ENCODE data around the gene ATRN.

The ATRN gene

DNA sequence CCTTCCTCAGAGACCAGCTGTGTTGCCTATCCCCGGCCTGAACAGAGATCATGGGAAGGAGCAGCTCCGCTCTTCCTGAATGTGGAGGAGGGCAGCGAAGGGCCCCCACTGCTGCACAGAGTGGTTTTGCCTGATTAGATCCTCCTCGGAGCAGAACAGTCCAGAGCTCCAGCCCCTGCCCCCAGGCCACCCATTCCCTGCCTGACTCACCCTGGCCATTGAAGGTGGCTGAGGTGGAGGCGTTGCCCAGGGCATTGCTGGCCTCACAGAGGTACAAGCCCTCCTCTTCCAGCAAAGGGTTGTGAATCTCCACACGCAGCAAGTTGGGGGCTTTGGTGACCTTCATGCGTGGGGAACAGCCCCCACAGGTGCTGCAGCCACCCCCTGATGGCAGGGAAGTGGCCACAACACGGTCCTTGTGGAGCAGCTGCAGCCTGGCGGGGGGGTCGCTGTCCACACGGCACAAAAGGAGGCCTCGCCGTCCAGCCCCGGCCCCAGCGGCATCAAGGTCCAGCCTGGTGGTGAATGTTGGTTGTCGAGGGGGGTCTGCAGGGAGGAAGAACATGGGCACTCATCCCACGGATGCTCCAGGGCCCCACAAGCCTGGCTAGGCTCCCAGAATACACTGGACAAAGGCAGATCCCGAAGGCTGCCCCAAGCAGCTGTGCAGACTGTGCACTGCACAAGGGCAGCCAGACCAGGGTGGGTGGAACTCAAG is 226.9 kb downstream of the ATRN start:
- no peak for DNase-seq (ENCODE audit: low spot score)

DNA sequence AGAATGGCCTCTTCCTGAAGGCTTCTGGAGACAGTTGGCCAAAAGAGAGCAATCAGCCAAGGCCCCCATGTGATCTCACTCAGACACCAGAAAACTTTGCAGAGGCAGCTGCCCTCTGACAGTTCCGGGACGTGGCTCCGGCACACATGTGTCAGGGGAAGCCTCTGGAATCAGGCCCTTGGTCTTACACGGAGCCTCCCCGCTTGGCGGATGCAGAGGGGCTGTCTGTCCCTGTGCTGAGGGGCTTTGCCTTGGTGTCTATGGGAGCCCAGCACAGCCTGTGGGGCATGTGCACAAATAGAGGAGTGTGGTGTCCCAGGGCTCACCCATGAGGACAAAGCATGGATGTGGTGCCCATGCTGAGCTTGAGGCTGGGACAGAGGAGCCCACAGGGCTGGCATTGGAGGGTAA is 227.8 kb downstream of the ATRN start:
- no peak for DNase-seq (ENCODE audit: low spot score)

DNA sequence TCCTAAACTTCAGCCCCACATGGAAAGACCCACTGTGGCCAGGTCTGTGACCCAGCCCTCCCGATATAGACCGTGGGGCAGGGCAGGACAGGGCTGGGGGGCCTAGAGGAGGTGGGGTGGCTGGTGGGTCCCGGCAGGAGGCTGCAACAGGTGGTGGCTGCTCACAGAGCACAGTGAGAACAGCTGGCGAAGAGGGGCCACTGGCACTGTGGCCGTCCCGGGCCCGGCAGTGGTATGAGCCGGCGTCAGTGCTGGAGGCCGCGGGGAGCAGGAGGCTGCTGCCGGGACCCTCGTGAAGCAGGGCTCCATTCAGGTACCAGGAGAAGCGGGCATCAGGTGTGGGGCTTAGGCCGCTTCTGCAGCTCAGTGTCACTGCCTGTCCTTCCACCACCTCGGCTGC is 228.2 kb downstream of the ATRN start:
- DNase-seq (ENCODE audit: low spot score) = no peak
